GM23248 (cell line): ENCODE data around the gene MYLIP. TPM values are rescaled to one million over a fixed set of nuclear protein-coding genes. Genes with fewer than 3 reads are reported as not detected.

ENCODE experiments used
- DNase-seq: peaks from one replicate; pipeline ENCODE4 v3.0.0-alpha.2; 2015
- H2AFZ ChIP-seq: fragments of 200-600 bp; sonication (generic); 2 replicates; pipeline ENCODE4 v1.6.1; 2016; ENCODE audit warnings: antibody characterized with exemption
- H3F3A ChIP-seq: fragments of 200-600 bp; sonication (generic); 2 replicates; pipeline ENCODE4 v1.6.1; 2016; ENCODE audit warnings: mild to moderate bottlenecking, antibody characterized with exemption, mixed run types; ENCODE audit not compliant: insufficient read depth
- H3K27ac ChIP-seq: fragments of 200-600 bp; sonication (generic); 2 replicates; pipeline ENCODE4 v1.5.1; 2016; ENCODE audit warnings: mild to moderate bottlenecking
- H3K27me3 ChIP-seq: fragments of 200-600 bp; sonication (generic); replicated peaks from 2 replicates; pipeline ENCODE4 v1.6.1; 2016; ENCODE audit warnings: mild to moderate bottlenecking; ENCODE audit not compliant: insufficient read depth
- H3K36me3 ChIP-seq: fragments of 200-600 bp; sonication (generic); 2 replicates; pipeline ENCODE4 v1.6.1; 2016; ENCODE audit warnings: low read depth, mild to moderate bottlenecking
- H3K4me1 ChIP-seq: fragments of 200-600 bp; sonication (generic); 2 replicates; pipeline ENCODE4 v1.6.1; 2016; ENCODE audit warnings: mild to moderate bottlenecking; ENCODE audit not compliant: insufficient read depth
- H3K4me2 ChIP-seq: fragments of 200-600 bp; sonication (generic); one replicate; pipeline ENCODE4 v1.6.1; 2016; ENCODE audit warnings: mild to moderate bottlenecking; ENCODE audit not compliant: unreplicated experiment
- H3K4me3 ChIP-seq: fragments of 200-600 bp; sonication (generic); 2 replicates; pipeline ENCODE4 v1.5.1; 2016; ENCODE audit warnings: mild to moderate bottlenecking
- H3K79me2 ChIP-seq: fragments of 200-600 bp; sonication (generic); 2 replicates; pipeline ENCODE4 v1.6.1; 2016; ENCODE audit warnings: mild to moderate bottlenecking; ENCODE audit not compliant: insufficient read depth
- H3K9ac ChIP-seq: fragments of 200-600 bp; sonication (generic); 2 replicates; pipeline ENCODE4 v1.6.1; 2016; ENCODE audit warnings: mild to moderate bottlenecking
- H3K9me2 ChIP-seq: fragments of 200-600 bp; sonication (generic); 2 replicates; pipeline ENCODE4 v1.6.1; 2016; ENCODE audit warnings: mixed run types, mild to moderate bottlenecking, moderate library complexity; ENCODE audit not compliant: insufficient read depth
- H3K9me3 ChIP-seq: fragments of 200-600 bp; sonication (generic); one replicate; pipeline ENCODE4 v1.6.1; 2017; ENCODE audit warnings: low read depth
- H4K20me1 ChIP-seq: fragments of 200-600 bp; sonication (generic); 2 replicates; pipeline ENCODE4 v1.6.0; 2016; ENCODE audit not compliant: insufficient read depth
- EZH2 ChIP-seq: fragments of 200-600 bp; sonication (generic); IDR thresholded peaks from 2 replicates; pipeline ENCODE4 v1.6.1; 2018; ENCODE audit warnings: antibody characterized with exemption, mild to moderate bottlenecking; ENCODE audit not compliant: insufficient read depth, poor library complexity, severe bottlenecking
- EZH2phosphoT487 ChIP-seq: fragments of 200-600 bp; sonication (generic); IDR thresholded peaks from 2 replicates; pipeline ENCODE4 v1.6.1; 2018; ENCODE audit warnings: antibody characterized with exemption, moderate library complexity, mild to moderate bottlenecking, low read depth; ENCODE audit not compliant: insufficient read depth
- WGBS, 2 experiments: methylation state at CpG; one replicate each; pipeline ENCODE4 v1.1.6; 2015 to 2017; ENCODE audit warnings: low lambda C conversion rate in 2 of 2, low coverage in 1 of 2; ENCODE audit errors: missing lambda C conversion rate in 2 of 2; 5-methylcytosine and 5-hydroxymethylcytosine counted together
- in situ Hi-C: fragments of 300-500 bp; cut with MboI; formaldehyde crosslinking; loops from 2 replicates; pipeline ENCODE4 v1.15.0; 2020
- polyA plus RNA-seq: library from polyadenylated mRNA; unstranded; fragments of >200 nt; fragmentation: Nextera tagmentation; extraction: Ambion mirVana; gene quantifications from 2 replicates; pipeline ENCODE4 v1.2.1, GENCODE V29; 2016
- total RNA-seq: library from RNA; depleted of rRNA; stranded (reverse); fragments of >200 nt; shearing (Covaris generic); gene quantifications from 2 replicates; pipeline ENCODE4 v1.2.3, GENCODE V29; 2014

Gene MYLIP
- total and polyA plus RNA-seq, 2 experiments from 2014 or later: 1.7 to 1.9 TPM

DNA sequence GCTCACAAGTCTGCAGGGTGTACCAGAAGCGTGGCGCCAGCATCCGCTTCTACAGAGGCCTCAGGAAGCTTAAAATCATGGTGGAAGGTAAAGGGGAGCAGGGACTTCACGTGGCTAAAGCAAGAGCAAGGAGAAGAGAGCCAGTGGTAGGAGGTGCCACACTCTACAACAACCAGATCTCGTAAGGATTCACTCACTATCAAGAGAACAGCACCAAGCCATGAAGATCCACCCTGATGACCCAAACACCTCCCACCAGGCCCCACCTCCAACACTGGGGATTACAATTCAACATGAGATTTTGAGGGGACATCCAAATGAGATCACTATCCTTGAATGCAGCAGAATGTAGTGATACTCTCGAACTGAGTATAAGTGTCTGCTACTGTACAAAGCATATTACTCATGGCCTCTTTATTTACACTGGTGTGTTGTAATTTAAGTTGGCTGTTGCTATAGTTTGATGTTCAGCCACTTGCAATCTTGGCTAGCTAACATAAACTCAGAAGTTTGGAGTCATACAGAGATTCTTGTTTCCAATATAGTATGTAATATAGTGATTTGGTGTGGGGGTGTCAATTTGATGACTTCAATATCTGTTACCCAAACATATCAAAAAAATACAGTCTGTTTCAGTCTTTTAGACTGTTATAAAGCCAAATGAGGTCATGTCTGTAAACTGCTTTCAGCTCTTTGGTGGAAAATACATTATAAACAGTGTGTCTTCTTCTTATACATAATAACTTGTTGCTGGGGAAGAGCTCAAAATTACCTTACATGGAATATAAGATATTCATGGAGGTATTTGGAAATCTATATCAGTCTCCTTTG lies 39.4 kb upstream of the MYLIP start:
- Histone ChIP-seq H3K9me3 (no peaks in the 10 kb centered on the region), H3K27me3 (peaks cover 41% of the 10 kb centered on the region), H4K20me1 (no peaks in the 10 kb centered on the region), H3K4me1 (no peaks in the 10 kb centered on the region), H3F3A (no peaks in the 10 kb centered on the region), H3K9me2 (0 out of 2 replicates have a peak, but pooled peaks cover 2% of the 10 kb centered on the region), H3K4me2 (no peak overlapping the region), H2AFZ (no peak overlapping the region), H3K79me2 (no peaks in the 10 kb centered on the region), H3K27ac (no peak overlapping the region), H3K4me3 (no peak overlapping the region), H3K9ac (no peak overlapping the region), H3K36me3 (no peaks in the 10 kb centered on the region)
- in situ Hi-C loops: no loop called here
- 56 to 58% methylated on average over 6 of the region's 6 CpGs for WGBS, 2 experiments
- TF ChIP-seq EZH2phosphoT487: no peak
- TF ChIP-seq EZH2: no peak
- peak; percentile 58 for DNase-seq

DNA sequence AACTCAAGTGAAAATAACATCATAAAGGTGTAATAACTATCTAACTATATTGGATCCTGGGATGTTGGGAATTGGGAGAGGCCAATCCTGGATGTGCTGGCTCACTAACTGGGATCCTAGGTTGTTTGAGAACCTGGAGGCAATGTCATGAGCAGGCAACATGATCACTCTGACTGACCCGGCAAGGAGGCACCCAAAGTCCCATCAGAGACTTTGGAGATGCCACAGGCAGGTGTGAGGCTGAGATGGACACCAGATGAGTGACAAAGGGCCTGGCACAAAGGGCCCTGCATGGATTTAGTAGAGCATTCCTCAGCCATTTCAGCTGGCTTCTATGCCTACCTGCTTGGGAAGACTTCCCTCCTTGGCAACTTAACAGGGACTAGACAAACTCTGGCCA lies 38.4 kb upstream of the MYLIP start:
- no peaks in the 10 kb centered on the region for H4K20me1 ChIP-seq
- peaks cover 41% of the 10 kb centered on the region; the same call in 1 of the 2 replicates for H3K27me3 ChIP-seq
- DNase-seq: no peak
- 0 out of 2 replicates have a peak, but pooled peaks cover 2% of the 10 kb centered on the region for H3K9me2 ChIP-seq
- no peaks in the 10 kb centered on the region for H3K36me3 ChIP-seq
- H3K4me1 ChIP-seq: no peaks in the 10 kb centered on the region
- no peak overlapping the region for H2AFZ ChIP-seq
- no peaks in the 10 kb centered on the region for H3F3A ChIP-seq
- 67 to 75% methylated on average over 1 of the region's 1 CpG for WGBS, 2 experiments
- TF ChIP-seq EZH2phosphoT487: no peak
- no peak for TF ChIP-seq EZH2
- H3K4me3 ChIP-seq: no peak overlapping the region
- H3K9ac ChIP-seq: no peak overlapping the region
- H3K4me2 ChIP-seq: no peak overlapping the region
- in situ Hi-C loops: no loop called here
- H3K9me3 ChIP-seq: no peaks in the 10 kb centered on the region
- H3K79me2 ChIP-seq: no peaks in the 10 kb centered on the region
- H3K27ac ChIP-seq: no peak overlapping the region

DNA sequence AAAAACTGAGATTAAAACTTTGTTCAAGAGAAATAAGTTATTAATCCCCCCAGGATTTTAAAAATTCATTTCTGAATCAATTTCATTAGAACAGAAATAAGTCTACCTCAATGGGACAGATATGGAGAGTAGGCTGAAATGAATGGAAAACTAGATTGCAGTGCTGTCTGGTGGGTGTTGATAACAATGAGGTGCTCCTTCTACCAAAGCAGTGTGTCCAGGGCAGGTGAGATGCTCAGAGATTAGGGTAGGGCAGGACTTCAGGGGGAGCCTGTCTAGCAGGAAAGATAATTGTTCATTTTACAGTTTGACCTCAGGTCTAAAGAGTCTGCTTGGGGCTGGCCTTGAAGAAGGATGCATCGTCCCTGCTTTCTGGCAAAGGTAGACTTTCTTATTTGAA lies 38.0 kb upstream of the MYLIP start:
- TF ChIP-seq EZH2phosphoT487 (no peak), EZH2 (no peak)
- H2AFZ ChIP-seq: no peak overlapping the region

DNA sequence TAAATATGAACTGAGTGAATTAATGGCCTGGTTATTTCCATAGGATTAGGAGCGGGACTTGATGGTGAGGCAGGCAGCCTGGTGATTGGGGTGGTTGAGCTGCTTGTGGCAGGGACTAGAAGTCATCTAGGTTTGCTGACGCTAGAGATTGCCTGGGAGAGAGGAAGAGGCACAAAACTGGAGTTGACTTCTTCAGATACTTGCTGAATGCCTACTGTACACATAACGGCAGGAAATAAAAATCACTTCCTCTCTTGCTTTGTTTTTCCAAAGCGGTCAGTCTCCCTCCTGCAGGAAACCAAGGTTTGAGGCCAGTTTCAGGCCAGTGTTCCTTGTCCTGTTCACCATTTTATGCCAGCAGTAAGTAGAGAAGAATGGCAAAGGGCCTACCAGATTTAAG lies 36.7 kb upstream of the MYLIP start:
- DNase-seq: no peak
- H3K4me2 ChIP-seq: no peak overlapping the region
- in situ Hi-C loops: no loop called here

More for the DNA sequence above, 38.0 kb upstream of the MYLIP start:
- Histone ChIP-seq H3K36me3 (no peaks in the 10 kb centered on the region), H3K4me1 (no peaks in the 10 kb centered on the region), H3K27me3 (peaks cover 43% of the 10 kb centered on the region; the same call in 1 of the 2 replicates), H3K9me2 (0 out of 2 replicates have a peak, but pooled peaks cover 2% of the 10 kb centered on the region), H3K4me2 (no peak overlapping the region), H3F3A (no peaks in the 10 kb centered on the region), H4K20me1 (no peaks in the 10 kb centered on the region), H3K4me3 (no peak overlapping the region), H3K9me3 (no peaks in the 10 kb centered on the region), H3K9ac (no peak overlapping the region), H3K79me2 (no peaks in the 10 kb centered on the region), H3K27ac (no peak overlapping the region)
- no peak for DNase-seq
- in situ Hi-C loops: no loop called here
- WGBS, 2 experiments: 53 to 74% methylated on average over 1 of the region's 1 CpG

More for the DNA sequence above, 36.7 kb upstream of the MYLIP start:
- H3K9me3 ChIP-seq: no peaks in the 10 kb centered on the region
- H3K9me2 ChIP-seq: 0 out of 2 replicates have a peak, but pooled peaks cover 2% of the 10 kb centered on the region
- no peak overlapping the region for H3K9ac ChIP-seq
- no peak overlapping the region for H3K27ac ChIP-seq
- no peaks in the 10 kb centered on the region for H3K79me2 ChIP-seq
- H3K4me1 ChIP-seq: no peaks in the 10 kb centered on the region
- H3K27me3 ChIP-seq: peaks cover 43% of the 10 kb centered on the region
- no peak overlapping the region for H3K4me3 ChIP-seq
- no peaks in the 10 kb centered on the region for H4K20me1 ChIP-seq
- 77 to 83% methylated on average over 4 of the region's 4 CpGs for WGBS, 2 experiments
- H3K36me3 ChIP-seq: no peaks in the 10 kb centered on the region
- TF ChIP-seq EZH2 (no peak), EZH2phosphoT487 (no peak)
- no peaks in the 10 kb centered on the region for H3F3A ChIP-seq
- H2AFZ ChIP-seq: no peak overlapping the region
